GM21526 (cell line): ENCODE measurements around the gene SLC25A3.
"Not testable (repeated sequence)": the region's sequence is repeated elsewhere in the genome, so short reads cannot be mapped to it uniquely, and the experiment has no call there.

Experiments
- ATAC-seq: cut with Tn5 transposase; IDR thresholded peaks from one replicate; pipeline ENCODE4 v1.9.1; 2021; ENCODE audit warnings: moderate library complexity; ENCODE audit not compliant: unreplicated experiment, low FRiP score

SLC25A3 gene

GRCh38 chr12:98593351-98594049 lies at the start of gene SLC25A3:
Gene SLC25A3, plus strand, starts transcription at chr12:98593686. Its CDS starts 293 bp downstream, at chr12:98593979.
- peak; percentile 99 for ATAC-seq

GRCh38 chr12:98543701-98544100 lies 49.8 kb upstream of the SLC25A3 start:
- ATAC-seq = no peak

- ATAC-seq = no peak
Measured at GRCh38 chr12:98544751-98545150, 48.7 kb upstream of the SLC25A3 start.

- ATAC-seq = no peak
Measured at GRCh38 chr12:98549371-98550110, 43.9 kb upstream of the SLC25A3 start.

- ATAC-seq = no peak
Measured at GRCh38 chr12:98551787-98552186, 41.7 kb upstream of the SLC25A3 start.

- ATAC-seq = not testable (repeated sequence)
Measured at GRCh38 chr12:98558097-98558496, 35.4 kb upstream of the SLC25A3 start.

- ATAC-seq = no peak
Measured at GRCh38 chr12:98559666-98560065, 33.8 kb upstream of the SLC25A3 start.

- no peak for ATAC-seq
Measured at GRCh38 chr12:98561846-98562245, 31.6 kb upstream of the SLC25A3 start.

GRCh38 chr12:98572010-98572409 lies 21.5 kb upstream of the SLC25A3 start:
- no peak for ATAC-seq

GRCh38 chr12:98574110-98574509 lies 19.4 kb upstream of the SLC25A3 start:
- no peak for ATAC-seq

GRCh38 chr12:98575013-98575412 lies 18.5 kb upstream of the SLC25A3 start:
- no peak for ATAC-seq

- ATAC-seq = not testable (repeated sequence)
Measured at GRCh38 chr12:98576795-98577194, 16.7 kb upstream of the SLC25A3 start.

- ATAC-seq = no peak
Measured at GRCh38 chr12:98578392-98578791, 15.1 kb upstream of the SLC25A3 start.

GRCh38 chr12:98578821-98579220 lies 14.7 kb upstream of the SLC25A3 start:
- no peak for ATAC-seq

GRCh38 chr12:98579347-98579746 lies 14.1 kb upstream of the SLC25A3 start:
- ATAC-seq = no peak

GRCh38 chr12:98579835-98580234 lies 13.7 kb upstream of the SLC25A3 start:
- no peak for ATAC-seq

- ATAC-seq = no peak
Measured at GRCh38 chr12:98580695-98581094, 12.8 kb upstream of the SLC25A3 start.

GRCh38 chr12:98581101-98581500 lies 12.4 kb upstream of the SLC25A3 start:
- no peak for ATAC-seq

- ATAC-seq = no peak
Measured at GRCh38 chr12:98582093-98582492, 11.4 kb upstream of the SLC25A3 start.

GRCh38 chr12:98587084-98587483 lies 6.4 kb upstream of the SLC25A3 start:
- no peak for ATAC-seq

GRCh38 chr12:98591209-98591608 lies 2.3 kb upstream of the SLC25A3 start:
- ATAC-seq = no peak

- no peak for ATAC-seq
Measured at GRCh38 chr12:98592825-98593322, 612 bp upstream of the SLC25A3 start.
